Measurements from ENCODE around the gene IFI35. TPM values are rescaled to one million over a fixed set of nuclear protein-coding genes. Genes with fewer than 3 reads are reported as not detected.
A peak's percentile ranks its signal among the peaks of the same experiment; 100 is the strongest.

The IFI35 gene
- total and polyA plus RNA-seq, 9 of the 15 experiments (the other 6 are each of a cell fraction or from before 2014, with no cell fraction given) = 4.4 to 13.1 (median 10.2) TPM

- peak; percentile 65 for TF ChIP-seq NCOR1 (IDR thresholded peaks at IDR 0.05)
- TF ChIP-seq MCM5 (IDR thresholded peaks at IDR 0.05; ENCODE audit: low read depth) = no peak
- peak; percentile 10 for TF ChIP-seq FOS (IDR thresholded peaks at IDR 0.05; ENCODE audit: extremely low read depth, insufficient read length)
- 0 out of 4 replicates have a peak, but pooled peaks of 1 of the 2 experiments have one; percentile 30 for TF ChIP-seq NONO (IDR thresholded peaks at IDR 0.05; ENCODE audit: low read depth in 2 of 2, low read length in 1 of 2)
- peak in 1 of 2 experiments; percentile 68; a peak in 2 of 4 replicates for TF ChIP-seq TRIM24 (IDR thresholded peaks at IDR 0.05)
- TF ChIP-seq CCNT2 (IDR thresholded peaks at IDR 0.05; ENCODE audit: borderline replicate concordance, extremely low read depth, insufficient read length, low read depth, low read length) = peak; percentile 90
- peak in 1 of 3 experiments; percentile 14 for TF ChIP-seq YY1 (IDR thresholded peaks at IDR 0.05; ENCODE audit: borderline replicate concordance in 1 of 3, control insufficient read depth in 1 of 3, extremely low read depth in 1 of 3, insufficient read depth in 3 of 3, insufficient read length in 1 of 3, insufficient replicate concordance in 2 of 3, low read depth in 1 of 3, low read length in 2 of 3)
- no peak for TF ChIP-seq PHF21A (IDR thresholded peaks at IDR 0.05; ENCODE audit: borderline replicate concordance, low read depth)
- TF ChIP-seq ZKSCAN8 (CRISPR knock-in tag; IDR thresholded peaks at IDR 0.05) = peak; percentile 60; the same call in 1 of the 2 replicates
- TF ChIP-seq HES1 (IDR thresholded peaks at IDR 0.05; ENCODE audit: low read depth) = peak; percentile 70; the same call in 1 of the 2 replicates
- no peak for TF ChIP-seq ZNF184 (CRISPR knock-in tag; IDR thresholded peaks at IDR 0.05)
- TF ChIP-seq KLF6 (CRISPR knock-in tag; IDR thresholded peaks at IDR 0.05; ENCODE audit: borderline replicate concordance) = peak; percentile 54; the same call in 1 of the 2 replicates
- TF ChIP-seq E4F1 (CRISPR knock-in tag; IDR thresholded peaks at IDR 0.05; ENCODE audit: borderline replicate concordance) = peak; percentile 33; the same call in 1 of the 2 replicates
- no peak for TF ChIP-seq SP2 (IDR thresholded peaks at IDR 0.05; ENCODE audit: extremely low read depth, low read depth, low read length, poor library complexity, severe bottlenecking)
- TF ChIP-seq TFAP4 (CRISPR knock-in tag; IDR thresholded peaks at IDR 0.05; ENCODE audit: borderline replicate concordance) = peak; percentile 49; the same call in 1 of the 2 replicates
- TF ChIP-seq SLC30A9 (CRISPR knock-in tag; IDR thresholded peaks at IDR 0.05) = no peak
- peak; percentile 75 for TF ChIP-seq FOXJ2 (tag; IDR thresholded peaks at IDR 0.05)
- peak; percentile 97 for TF ChIP-seq ATF3 (IDR thresholded peaks at IDR 0.05)
- TF ChIP-seq ATF3 (CRISPR knock-in tag; conservative IDR thresholded peaks at IDR 0.05) = no peak
Measured at GRCh38 chr17:43020789-43021740, 14.5 kb downstream of the IFI35 start (continued).
